ENCODE measurements around the gene SUSD4. TPM values are rescaled to one million over a fixed set of nuclear protein-coding genes. Genes with fewer than 3 reads are reported as not detected.
"Not testable (repeated sequence)": the region's sequence is repeated elsewhere in the genome, so short reads cannot be mapped to it uniquely, and the experiment has no call there.

SUSD4 gene
- total RNA-seq, 1 donor from 2014 or later, result not detected

DNA sequence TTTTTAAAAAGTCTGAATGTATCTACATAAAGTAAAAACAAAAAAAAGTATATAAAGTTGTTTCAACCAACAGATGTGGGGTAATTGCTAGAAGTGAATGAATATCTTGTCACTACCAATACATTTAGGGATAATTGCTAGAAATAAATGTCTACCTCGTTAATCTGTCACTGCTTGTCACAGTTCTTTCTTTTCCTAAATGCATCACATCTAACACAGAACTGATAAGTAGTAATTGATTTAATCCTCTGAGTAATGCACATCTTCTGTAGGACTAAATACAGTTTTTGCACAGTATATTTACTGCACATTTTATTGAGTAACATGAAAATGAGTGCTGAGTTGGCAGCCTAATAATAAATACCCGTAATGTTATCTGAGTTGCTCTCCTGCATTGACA is 72.2 kb downstream of the SUSD4 start:
- DNase-seq (ENCODE audit: low spot score), result no peak

DNA sequence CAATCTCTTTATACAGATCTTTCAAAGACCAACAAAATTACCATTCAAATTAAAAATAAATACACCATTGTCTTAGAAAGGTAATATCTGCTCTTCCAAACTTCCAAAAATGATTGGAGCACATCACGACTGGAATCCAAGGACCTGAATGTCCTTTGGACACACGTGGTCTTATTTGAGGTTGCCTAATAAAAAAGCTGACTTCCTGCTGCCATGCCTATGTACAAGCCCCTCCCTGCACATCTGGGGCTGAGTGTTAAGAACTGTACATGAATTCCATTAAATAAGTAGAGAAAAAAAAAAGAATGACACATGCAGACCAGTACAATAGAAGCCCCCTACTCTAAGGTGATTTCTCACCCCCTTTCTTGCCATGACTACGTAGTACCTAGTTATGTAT is 73.6 kb downstream of the SUSD4 start:
- no peak for DNase-seq (ENCODE audit: low spot score)

DNA sequence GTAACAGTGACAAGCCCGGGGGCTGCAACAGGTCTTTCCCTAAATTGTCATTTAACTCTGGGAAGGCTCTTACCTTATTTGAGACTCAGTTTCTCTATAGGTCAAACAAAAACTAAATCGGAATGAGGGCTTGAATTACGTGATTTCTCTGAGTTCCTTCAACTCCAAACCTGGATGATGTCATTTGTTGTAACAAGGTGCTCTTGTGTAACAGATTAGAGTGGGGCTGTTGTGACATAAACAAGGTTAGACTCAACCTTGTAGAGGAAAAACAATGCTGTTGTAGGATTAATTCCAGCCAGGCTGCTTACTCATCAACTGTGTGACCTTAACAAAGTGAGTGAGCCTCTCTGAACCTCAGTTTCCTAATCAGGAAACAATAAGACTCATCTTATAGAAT is 74.4 kb downstream of the SUSD4 start:
- DNase-seq (ENCODE audit: low spot score), result no peak

DNA sequence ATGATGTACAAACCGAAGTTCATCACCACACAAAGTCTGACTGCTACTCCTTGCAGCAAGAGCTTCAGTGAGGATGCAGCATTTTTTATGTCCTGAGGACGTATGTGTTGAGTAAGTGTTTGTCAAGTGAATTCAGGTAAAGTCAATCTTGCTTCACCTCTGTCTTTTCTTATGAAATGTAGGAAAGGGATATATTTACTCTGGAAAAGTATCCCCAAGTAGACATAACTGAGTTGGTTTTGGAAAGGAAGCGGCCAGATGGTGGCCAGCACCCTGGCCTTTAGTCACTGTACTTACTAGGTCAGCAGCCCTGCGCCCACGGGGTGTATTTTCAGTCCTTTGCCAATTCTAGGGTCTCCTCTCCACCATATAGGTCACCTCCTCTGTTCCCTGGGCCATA is 75.2 kb downstream of the SUSD4 start:
- DNase-seq (ENCODE audit: low spot score), result no peak

DNA sequence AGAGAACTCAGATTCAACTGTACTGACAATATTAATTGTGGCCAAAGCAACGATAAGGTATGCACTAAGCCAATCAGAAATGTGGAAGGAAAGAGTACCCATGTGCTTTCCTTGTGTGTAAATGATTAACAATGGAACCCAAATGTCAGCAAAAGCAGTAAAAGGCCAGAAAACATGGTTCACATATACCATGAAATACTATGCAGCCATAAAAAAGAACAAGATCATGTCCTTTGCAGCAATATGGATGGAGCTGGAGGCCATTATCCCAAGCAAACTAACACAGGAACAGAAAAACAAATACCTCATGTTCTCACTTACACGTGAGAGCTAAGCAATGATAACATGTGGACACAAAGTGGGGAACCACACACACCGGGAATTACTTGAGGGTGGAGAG is 78.5 kb downstream of the SUSD4 start:
- no peak for DNase-seq (ENCODE audit: low spot score)

DNA sequence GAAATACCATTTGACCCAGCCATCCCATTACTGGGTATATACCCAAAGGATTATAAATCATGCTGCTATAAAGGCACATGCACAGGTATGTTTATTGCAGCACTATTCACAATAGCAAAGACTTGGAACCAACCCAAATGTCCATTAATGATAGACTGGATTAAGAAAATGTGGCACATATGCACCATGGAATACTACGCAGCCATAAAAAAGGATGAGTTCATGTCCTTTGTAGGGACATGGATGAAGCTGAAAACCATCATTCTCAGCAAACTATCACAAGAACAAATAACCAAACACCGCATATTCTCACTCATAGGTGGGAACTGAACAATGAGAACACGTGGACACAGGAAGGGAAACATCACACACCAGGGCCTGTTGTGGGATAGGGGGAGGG is 80.3 kb downstream of the SUSD4 start:
- DNase-seq (ENCODE audit: low spot score), result not testable (repeated sequence)

DNA sequence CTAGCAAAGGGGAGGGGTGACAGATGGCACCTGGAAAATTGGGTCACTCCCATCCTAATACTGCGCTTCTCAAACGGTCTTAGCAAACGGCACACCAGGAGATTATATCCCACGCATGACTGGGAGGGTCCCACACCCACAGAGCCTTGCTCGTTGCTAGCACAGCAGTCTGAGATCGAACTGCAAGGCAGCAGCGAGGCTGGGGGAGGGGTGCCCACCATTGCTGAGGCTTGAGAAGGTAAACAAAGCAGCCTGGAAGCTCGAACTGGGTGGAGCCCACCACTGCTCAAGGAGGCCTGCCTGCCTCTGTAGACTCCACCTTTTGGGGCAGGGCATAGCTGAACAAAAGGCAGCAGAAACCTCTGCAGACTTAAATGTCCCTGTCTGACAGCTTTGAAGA is 85.7 kb downstream of the SUSD4 start:
- DNase-seq (ENCODE audit: low spot score), result not testable (repeated sequence)

DNA sequence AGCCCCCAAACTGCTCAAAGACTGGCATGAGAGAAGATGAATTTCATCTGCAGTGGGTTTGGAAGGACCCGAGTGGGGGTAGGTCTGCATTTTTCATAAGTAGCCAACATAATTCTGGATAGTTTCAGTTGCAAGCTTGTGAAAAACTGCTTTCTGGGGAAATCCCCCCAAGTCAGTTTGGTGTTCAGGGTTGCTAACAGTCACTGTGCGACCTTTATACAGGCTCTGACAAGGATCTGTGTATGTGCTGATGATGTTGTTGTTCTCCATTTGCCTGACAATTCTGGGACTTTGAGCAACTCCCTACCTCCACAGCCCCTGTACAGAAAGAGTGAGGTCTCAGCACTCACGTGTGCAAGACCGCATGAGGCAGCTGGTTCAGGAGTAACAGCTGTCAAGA is 87.9 kb downstream of the SUSD4 start:
- no peak for DNase-seq (ENCODE audit: low spot score)

DNA sequence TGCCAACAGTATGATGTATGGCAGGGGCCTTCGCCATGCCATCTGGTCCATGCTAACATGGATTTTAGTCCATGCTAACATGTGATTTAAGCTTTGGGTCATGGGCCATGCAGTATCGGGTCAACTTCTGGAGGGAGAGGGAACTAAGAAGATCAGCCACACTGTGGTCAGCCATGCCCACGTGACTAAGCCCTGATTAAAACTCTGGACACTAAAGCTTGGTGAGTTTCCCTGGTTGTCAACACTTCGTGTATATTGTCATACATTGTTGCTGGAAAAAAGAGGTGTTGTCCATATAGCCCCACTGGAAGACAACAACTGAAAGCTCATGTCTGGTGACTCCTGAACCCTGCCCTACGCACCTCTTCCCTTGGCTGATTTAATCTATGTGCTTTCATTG is 90.5 kb downstream of the SUSD4 start:
- no peak for DNase-seq (ENCODE audit: low spot score)

DNA sequence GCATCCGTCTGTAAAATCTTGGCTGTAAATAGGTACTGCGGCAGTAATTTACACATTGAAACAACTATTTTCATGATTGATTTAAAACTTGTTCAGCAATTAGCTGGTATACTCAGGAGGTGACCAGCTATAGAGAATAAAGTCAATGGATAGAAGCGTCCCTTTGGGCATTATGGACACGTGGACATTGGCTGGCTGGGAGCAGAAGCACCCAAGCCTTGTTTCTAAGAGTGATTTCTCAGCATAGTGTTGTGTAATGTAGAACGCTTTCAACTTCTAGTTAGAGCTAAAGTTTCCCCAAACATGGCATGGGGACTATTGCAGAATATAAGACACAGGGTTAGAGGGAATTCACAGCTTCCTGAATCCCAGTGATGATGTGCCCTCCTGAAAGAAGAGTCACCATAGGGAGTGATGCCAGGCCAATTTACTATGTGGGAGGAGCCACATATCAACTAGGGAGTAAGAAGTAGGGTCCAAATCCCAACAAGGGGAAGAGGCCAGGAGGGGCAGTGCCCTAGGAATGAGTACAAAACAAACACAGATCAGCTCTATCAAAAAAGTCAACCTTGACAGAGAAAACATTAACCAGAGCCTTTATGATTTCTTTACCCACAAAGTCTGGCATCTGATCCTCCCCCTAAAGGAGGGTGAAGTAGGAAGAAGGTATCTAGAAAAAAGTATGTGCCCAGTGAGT is 92.7 kb downstream of the SUSD4 start:
- DNase-seq (ENCODE audit: low spot score), result no peak

DNA sequence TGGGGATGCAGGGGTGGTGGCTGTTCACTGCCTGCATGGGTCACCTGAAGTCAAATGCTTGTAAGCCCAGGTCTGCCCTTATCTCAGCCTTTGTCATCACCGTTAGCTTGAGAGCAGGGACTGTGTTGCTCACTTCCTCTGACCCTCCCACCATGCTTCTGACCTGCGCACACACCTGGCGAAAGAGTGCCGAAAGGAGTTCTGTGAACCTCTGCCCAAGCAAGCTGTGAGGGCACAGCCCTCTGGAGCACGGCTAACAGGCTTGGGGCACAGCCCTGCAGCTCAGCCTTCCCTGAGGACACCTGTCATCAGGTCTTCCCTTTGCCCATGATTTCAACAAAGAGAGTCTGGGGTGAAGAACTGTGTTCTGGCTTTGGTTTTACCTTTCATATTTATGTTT is 93.8 kb downstream of the SUSD4 start:
- no peak for DNase-seq (ENCODE audit: low spot score)

DNA sequence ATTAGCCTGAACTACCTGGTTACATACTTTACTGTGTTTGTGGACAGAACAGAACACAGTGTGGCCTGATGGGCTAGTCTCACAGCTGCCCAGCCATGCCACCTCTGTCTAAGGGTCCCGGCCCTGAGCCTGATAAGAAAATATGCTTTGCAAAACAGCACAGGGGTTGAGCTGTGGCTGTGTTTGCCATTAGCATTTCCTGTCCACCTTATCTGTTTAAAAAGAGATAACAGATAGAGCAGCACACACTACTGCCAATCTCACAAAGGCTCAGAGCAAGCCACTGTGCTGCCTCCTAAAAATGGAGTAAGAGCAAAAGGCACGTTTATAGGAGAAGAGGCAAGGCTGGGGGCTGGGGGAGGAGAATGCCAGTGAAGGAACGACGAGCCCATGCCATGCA is 95.0 kb downstream of the SUSD4 start:
- no peak for DNase-seq (ENCODE audit: low spot score)

DNA sequence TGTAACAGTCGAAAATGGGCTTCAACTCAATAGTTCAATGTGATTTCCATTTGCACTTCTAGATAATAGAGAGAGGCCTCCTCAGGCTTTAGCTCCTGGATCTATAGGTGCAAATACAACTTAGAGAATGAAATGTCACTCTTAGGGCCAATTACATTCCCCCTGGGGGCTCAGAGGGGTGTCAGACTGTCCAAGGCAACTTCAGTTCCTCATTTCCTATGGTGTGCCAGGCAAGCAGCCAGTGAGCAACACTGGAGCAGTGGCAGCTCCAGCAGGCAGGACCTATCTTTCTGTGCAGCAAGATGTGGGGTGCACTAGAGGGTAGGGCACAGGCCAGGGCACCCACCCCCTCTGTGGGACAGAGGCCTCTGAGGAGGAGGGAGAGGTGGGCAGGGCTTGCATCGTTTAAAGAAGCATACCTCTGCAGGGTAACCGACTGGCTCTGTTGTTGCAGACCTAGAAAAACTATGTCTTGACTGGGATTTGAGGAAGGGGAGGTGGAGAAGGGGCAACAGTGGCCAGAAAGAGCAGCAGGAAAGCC is 97.3 kb downstream of the SUSD4 start:
- no peak for DNase-seq (ENCODE audit: low spot score)

DNA sequence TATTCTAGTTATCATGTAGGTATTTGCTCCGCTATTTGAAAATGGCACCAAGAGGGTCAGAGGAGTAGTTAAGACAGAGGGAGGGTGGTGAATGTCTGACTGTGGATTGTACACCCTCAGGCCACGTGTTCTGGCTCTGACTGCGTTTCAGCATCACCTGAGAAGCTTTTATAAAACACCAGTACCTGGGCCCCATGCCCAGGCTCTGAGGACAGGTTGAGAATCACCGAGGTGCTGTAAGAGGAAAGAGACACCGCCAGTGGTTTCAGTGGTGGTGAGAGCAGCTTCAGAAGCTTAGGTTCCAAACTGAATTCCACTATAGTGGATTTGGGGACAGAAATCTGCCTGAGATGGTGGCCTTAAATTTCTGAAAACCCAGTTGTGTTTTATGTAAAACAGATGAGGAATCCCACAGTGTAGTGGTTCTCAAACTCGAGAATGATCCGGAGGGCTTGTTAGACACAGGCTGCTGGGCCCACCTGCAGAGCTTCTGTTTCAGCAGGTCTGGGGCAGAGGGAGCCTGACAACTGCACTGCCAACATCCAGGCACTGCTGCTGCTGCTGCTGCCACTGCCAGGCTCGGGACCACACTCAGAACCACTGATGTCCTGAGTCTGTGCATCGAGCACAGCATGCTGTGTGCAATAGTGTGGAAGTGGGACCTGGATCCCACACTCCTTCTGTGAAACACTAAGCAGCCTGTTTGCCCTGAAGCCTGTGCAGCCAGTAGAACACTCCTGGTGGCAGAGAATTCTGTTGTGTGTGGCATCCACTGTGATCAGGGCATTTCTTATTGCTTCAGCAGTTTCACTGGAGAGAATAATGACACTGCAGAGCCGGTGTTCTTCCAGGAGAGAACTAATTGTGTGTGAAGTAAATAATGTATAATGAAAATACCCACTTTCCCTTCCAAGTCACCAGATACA is 98.7 kb downstream of the SUSD4 start:
- no peak for DNase-seq (ENCODE audit: low spot score)

DNA sequence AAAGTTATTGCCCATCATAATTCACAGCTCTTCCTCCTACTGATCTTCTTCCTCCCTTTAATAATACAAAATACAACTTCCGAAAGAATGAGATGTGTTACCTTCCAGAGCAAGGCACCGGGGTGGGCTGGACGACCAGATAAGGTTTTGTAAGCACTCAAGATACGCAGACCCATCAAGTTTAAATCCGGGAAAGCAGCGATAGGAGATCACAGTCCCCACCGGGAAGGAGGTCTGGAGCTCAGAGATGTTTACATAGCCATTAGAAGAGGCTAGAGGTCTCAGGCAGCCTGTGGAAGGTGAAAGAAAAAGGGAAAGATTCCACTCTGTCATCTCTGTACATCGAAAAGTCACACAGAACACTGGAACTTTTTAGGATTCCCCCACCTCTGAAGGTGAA is 99.4 kb downstream of the SUSD4 start:
- no peak for DNase-seq (ENCODE audit: low spot score)

DNA sequence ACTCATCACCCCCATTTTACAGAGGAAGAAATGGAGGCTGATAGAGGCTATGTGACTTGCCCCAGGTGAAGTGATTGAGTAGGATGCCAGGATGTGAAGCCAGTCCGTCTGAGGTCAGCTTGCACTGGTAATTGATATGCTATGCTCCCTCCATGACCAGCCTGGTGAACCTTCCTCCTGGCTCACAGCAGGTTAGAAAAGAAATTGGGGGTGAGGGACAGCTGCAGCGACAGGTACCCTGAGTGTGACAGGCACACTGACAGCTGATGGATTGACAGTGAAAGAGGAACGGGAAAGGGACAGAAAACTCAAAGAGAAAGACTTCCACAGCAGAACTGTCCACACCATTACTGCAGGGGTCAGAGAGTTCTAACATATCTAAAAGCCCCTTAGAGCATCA is 102.1 kb downstream of the SUSD4 start:
- DNase-seq (ENCODE audit: low spot score), result no peak

DNA sequence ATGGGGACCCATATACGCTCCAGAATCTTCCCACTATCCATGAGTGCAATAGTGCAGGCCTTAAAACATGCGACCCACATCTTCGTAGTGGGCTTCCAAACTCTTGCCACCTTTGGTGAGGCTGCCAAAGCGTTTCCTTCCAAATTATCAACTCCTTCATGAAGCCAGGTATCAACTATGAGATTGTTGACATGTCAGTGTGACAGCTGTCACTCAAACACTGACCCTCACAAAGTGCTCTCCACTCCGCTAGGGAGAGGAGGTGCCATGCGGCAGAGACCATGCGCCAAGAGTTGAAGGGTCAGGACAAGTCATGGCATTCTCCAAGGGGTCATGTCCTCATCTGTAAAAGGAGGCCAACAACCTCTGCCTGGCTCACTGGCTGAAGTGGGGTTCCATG is 103.3 kb downstream of the SUSD4 start:
- DNase-seq (ENCODE audit: low spot score), result no peak

DNA sequence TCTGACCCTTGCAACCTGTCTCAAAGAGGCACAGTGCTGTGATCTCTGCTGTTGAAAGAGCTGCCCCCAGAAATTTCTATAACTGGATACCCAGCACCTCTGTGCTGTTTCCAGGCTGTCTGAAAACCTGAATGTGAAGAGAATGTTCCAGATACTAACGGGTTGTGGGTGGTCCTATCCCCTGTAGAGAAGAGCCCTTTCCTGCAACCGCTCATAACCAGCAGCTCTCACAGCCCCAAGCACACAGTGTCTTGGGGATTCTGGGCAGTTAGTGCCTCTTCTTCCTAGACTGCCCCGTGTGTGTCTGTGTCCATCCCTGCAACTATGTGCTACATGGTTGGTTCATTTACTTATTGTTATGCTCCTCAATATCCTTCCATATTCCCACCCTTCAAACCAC is 104.5 kb downstream of the SUSD4 start:
- DNase-seq (ENCODE audit: low spot score), result no peak

DNA sequence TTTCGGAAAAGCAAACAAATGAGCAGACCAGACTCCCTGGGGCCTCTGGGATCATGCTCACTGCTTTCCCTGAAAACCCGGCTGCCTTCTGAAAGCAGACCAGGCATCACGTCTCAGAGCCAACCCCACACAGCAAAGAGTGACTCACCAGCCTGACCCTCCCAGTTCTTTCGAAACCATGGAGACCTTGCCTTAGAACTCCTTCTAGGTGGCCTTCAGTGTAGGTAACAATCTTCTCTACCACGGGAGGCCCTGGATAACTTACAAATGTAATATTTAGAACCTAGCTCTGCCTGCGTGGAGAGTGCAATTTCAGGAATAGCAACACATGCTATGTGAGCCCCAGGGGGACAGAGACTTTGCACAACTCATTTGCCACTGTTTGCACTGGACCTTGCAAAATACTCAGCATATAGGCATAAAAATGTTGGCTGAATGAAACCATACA is 105.2 kb downstream of the SUSD4 start:
- DNase-seq (ENCODE audit: low spot score), result no peak

DNA sequence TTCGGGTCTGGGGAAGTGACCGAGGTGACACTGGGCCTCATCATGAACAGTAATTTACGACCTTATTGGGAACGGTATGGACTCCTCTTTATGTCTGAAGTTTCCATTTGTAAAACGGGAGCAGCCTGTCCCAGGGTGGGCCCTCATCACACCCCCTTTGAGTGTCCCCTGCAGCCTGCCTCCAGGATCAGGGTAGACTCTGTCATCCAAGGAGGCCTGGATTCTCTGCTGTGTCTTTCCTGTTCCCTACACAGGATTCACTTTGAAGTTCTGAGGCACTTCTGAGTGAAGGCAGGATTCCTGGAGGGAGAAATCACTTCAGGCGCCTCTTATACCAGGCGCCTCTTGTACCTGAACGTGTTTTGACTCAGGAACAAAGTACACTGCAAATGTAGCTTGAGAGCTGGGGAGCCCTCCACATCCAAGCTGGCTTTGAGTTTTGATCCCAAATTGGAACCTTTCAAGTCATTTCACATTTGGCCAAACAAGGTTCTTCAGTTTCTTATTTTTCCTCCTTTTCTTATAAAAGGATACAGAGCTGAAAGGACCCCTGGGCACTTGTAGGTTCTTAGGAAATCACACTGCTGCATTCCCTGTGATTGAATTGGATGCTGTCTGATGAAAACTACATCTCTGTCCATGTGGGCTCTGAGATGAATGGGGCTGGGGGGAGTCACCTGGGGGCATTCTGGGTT is 106.0 kb downstream of the SUSD4 start:
- no peak for DNase-seq (ENCODE audit: low spot score)

DNA sequence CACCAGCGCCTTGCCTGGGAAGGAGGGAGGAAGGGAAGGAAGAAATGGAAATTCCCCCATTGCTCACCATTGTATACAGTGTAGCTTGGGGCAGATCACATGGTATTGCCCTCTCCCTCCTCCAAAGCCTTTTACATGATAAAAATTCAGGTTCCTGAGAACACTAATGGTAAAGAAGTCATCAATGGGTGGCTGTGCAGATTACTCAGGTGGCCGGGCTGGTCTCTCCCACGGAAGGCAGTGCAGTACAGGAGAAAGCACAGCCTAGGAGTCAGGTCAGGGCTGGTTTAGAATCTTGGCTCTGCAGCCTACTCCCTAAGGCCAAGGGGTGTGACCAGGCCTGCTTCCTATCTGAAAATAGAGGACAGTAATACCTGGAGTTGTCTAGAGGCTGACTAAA is 107.9 kb downstream of the SUSD4 start:
- DNase-seq (ENCODE audit: low spot score), result no peak

DNA sequence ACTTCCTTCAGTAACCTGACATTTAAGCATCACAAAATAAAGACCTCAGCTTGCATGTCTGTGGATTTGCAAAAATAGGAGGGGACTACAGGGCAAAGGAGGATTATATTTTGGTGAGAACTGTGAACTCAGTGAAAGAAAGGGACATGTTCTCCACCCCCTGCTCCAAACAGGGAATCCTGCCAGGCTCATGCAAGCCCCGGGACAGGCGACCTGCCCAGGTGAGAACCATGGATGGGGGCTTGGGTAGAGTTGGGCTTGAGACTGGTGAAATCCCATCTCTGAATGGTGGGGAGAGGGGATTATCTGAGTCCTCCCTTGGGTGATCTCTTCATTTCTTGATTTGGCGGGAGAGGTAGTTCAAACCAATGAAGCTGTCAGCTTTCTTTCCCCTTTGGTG is 110.1 kb downstream of the SUSD4 start:
- no peak for DNase-seq (ENCODE audit: low spot score)
